Dermis blood vessel endothelial cell (primary cell): ENCODE measurements around the gene FRK. TPM values are rescaled to one million over a fixed set of nuclear protein-coding genes. Genes with fewer than 3 reads are reported as not detected.
"Not testable (repeated sequence)": the region's sequence is repeated elsewhere in the genome, so short reads cannot be mapped to it uniquely, and the experiment has no call there.

Experiments used
- DNase-seq: peaks from one replicate; pipeline ENCODE4 v3.0.0; 2010
- total RNA-seq: library from RNA; depleted of rRNA; stranded (reverse); fragments of >200 nt; gene quantifications from 2 replicates; pipeline ENCODE4 v1.2.3, GENCODE V29; 2014

Gene FRK
- total RNA-seq, 1 donor from 2014 or later = 0.17 TPM

- no peak for DNase-seq
Measured at GRCh38 chr6:116004841-116005815, 55.6 kb downstream of the FRK start.

GRCh38 chr6:116003668-116004067, 57.0 kb downstream of the FRK start:
- no peak for DNase-seq

- DNase-seq = no peak
Measured at GRCh38 chr6:116002756-116003155, 57.9 kb downstream of the FRK start.

GRCh38 chr6:115999235-115999634, 61.5 kb downstream of the FRK start:
- DNase-seq = no peak

- no peak for DNase-seq
Measured at GRCh38 chr6:115997990-115998585, 62.6 kb downstream of the FRK start.

GRCh38 chr6:115986026-115986425, 74.7 kb downstream of the FRK start:
- DNase-seq = no peak

- DNase-seq = no peak
Measured at GRCh38 chr6:115984809-115985208, 75.9 kb downstream of the FRK start.

- DNase-seq = no peak
Measured at GRCh38 chr6:115983998-115984397, 76.7 kb downstream of the FRK start.

- no peak for DNase-seq
Measured at GRCh38 chr6:115982453-115982852, 78.2 kb downstream of the FRK start.

- no peak for DNase-seq
Measured at GRCh38 chr6:115977220-115977619, 83.5 kb downstream of the FRK start.

- no peak for DNase-seq
Measured at GRCh38 chr6:115976321-115976870, 84.3 kb downstream of the FRK start.

- DNase-seq = no peak
Measured at GRCh38 chr6:115972679-115973078, 88.0 kb downstream of the FRK start.

GRCh38 chr6:115971785-115972184, 88.9 kb downstream of the FRK start:
- DNase-seq = no peak

GRCh38 chr6:115969930-115970273, 90.8 kb downstream of the FRK start:
- no peak for DNase-seq

GRCh38 chr6:115969207-115969929, 91.3 kb downstream of the FRK start:
- no peak for DNase-seq

- not testable (repeated sequence) for DNase-seq
Measured at GRCh38 chr6:115960286-115960685, 100.4 kb downstream of the FRK start.

- DNase-seq = no peak
Measured at GRCh38 chr6:115958958-115959357, 101.7 kb downstream of the FRK start.

GRCh38 chr6:115954740-115955139, 106.0 kb downstream of the FRK start:
- no peak for DNase-seq

- no peak for DNase-seq
Measured at GRCh38 chr6:115948751-115949150, 111.9 kb downstream of the FRK start.

- no peak for DNase-seq
Measured at GRCh38 chr6:115947966-115948541, 112.6 kb downstream of the FRK start.

GRCh38 chr6:115945812-115946211, 114.9 kb downstream of the FRK start:
- no peak for DNase-seq

- DNase-seq = no peak
Measured at GRCh38 chr6:115945306-115945705, 115.4 kb downstream of the FRK start.

- not testable (repeated sequence) for DNase-seq
Measured at GRCh38 chr6:115944829-115945228, 115.9 kb downstream of the FRK start.
